ENCODE results near the gene SPATS2L. TPM values are rescaled to one million over a fixed set of nuclear protein-coding genes. Genes with fewer than 3 reads are reported as not detected.

Gene SPATS2L
- total and polyA plus RNA-seq, 12 donors = 16.7 to 68.8 (median 43.6) TPM

DNA sequence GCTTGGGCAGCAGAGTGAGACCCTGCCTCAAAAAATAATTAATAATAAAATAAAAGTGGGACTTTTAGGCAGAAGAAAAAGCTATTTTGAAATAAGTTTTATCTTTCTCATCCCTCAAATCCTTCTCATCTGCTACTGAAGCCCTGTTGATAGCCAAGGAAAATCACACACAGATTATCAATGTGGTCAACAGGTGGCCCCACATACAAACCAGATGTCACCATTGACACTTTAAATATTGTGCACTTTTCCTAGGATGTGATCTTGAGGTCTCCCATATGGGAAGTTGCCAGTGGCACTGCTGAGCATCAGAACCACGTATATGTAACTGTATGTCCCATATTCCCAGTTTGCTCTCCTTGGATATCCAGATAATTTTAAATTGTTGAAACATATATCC lies 138.8 kb downstream of the SPATS2L start:
- no peaks in the 10 kb centered on the region for H3K27me3 ChIP-seq
- no peak for DNase-seq
- no peaks in the 10 kb centered on the region for H3K4me1 ChIP-seq (replicated peaks in 1 of 2)
- no peak overlapping the region for H3K4me3 ChIP-seq
- WGBS, 4 donors = 91 to 100% (median 93%) methylated on average over 1 of the region's 1 CpG
- H3K27ac ChIP-seq = no peak overlapping the region
- no peaks in the 10 kb centered on the region for H3K36me3 ChIP-seq (replicated peaks in 1 of 2)
- intact Hi-C loops (cut with DNase I) = no loop called here
- no peak for TF ChIP-seq POLR2A (IDR thresholded peaks at IDR 0.05)
- TF ChIP-seq, protein P1, sequence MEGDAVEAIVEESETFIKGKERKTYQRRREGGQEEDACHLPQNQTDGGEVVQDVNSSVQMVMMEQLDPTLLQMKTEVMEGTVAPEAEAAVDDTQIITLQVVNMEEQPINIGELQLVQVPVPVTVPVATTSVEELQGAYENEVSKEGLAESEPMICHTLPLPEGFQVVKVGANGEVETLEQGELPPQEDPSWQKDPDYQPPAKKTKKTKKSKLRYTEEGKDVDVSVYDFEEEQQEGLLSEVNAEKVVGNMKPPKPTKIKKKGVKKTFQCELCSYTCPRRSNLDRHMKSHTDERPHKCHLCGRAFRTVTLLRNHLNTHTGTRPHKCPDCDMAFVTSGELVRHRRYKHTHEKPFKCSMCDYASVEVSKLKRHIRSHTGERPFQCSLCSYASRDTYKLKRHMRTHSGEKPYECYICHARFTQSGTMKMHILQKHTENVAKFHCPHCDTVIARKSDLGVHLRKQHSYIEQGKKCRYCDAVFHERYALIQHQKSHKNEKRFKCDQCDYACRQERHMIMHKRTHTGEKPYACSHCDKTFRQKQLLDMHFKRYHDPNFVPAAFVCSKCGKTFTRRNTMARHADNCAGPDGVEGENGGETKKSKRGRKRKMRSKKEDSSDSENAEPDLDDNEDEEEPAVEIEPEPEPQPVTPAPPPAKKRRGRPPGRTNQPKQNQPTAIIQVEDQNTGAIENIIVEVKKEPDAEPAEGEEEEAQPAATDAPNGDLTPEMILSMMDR (IDR thresholded peaks at IDR 0.05) = no peak
- no peaks in the 10 kb centered on the region for H3K9me3 ChIP-seq (replicated peaks in 1 of 3)

DNA sequence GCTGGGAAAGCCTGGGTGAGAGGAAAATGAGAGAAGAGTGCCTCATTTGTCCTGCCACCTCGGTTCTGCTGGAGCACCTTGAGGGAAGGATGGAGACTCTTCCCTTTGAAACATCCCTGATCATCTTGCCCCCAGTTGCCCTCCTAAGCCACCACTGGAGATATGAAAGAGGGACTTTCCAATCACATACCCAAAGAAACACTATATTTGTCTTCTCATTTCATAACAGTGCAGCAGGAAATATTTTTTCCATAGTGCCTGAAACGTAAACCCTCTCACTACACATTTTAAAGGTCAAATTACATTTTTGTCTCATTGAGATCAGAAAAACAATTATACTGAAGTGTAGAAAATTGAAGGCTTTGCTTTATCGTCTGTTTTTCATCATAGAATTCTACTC lies 140.1 kb downstream of the SPATS2L start:
- TF ChIP-seq POLR2A (IDR thresholded peaks at IDR 0.05) = no peak
- TF ChIP-seq, protein P1 (IDR thresholded peaks at IDR 0.05) = no peak
- no peaks in the 10 kb centered on the region for H3K27me3 ChIP-seq
- no peaks in the 10 kb centered on the region for H3K36me3 ChIP-seq (replicated peaks in 1 of 2)
- 91 to 96% (median 94%) methylated on average over 3 of the region's 3 CpGs for WGBS, 4 donors
- no peaks in the 10 kb centered on the region for H3K9me3 ChIP-seq (replicated peaks in 1 of 3)
- no peak overlapping the region for H3K4me3 ChIP-seq
- H3K4me1 ChIP-seq (replicated peaks in 1 of 2) = no peaks in the 10 kb centered on the region
- DNase-seq = no peak
- no peak overlapping the region for H3K27ac ChIP-seq
- intact Hi-C loops (cut with DNase I) = no loop called here

DNA sequence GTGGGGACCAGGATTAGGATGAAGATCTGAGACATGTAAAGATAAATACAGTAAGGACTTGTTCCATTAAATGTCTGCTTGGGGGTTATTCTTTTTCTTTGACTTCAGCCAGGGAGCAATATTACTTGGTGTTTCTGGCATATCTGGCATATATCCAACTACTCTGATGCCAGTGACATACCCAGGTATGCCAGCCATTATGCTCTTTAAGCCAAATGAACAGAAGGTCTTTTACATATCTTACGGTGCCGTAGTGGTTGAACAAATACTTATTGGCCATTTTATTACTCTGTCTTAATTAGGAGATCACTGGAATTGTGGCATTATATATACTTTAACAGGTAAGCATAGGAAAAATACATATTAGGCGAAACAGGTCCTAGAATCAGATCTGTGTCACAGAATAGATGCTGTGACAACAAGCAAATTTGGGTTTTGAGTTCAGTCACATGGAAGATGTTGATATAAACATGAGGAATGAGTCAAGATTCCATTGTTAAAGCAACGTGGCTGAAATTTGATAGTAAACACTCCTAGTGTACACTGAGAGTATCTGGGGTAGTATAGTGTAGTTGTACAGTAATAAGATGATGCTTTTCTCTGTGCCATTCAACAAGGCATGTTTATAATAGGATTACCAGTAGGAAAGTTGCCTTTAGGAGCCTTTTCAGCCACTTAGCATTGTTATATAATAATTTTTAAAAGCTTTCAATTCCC lies 140.8 kb downstream of the SPATS2L start:
- TF ChIP-seq, protein P1 (IDR thresholded peaks at IDR 0.05) = no peak
- no peak for TF ChIP-seq POLR2A (IDR thresholded peaks at IDR 0.05)
- no peaks in the 10 kb centered on the region for H3K36me3 ChIP-seq (replicated peaks in 1 of 2)
- H3K27me3 ChIP-seq = no peaks in the 10 kb centered on the region
- no peak overlapping the region for H3K27ac ChIP-seq
- no peaks in the 10 kb centered on the region for H3K4me1 ChIP-seq (replicated peaks in 1 of 2)
- no peaks in the 10 kb centered on the region for H3K9me3 ChIP-seq (replicated peaks in 1 of 3)
- intact Hi-C loops (cut with DNase I) = no loop called here
- 92 to 93% (median 93%) methylated on average over 4 of the region's 4 CpGs for WGBS, 4 donors
- no peak overlapping the region for H3K4me3 ChIP-seq
- no peak for DNase-seq

DNA sequence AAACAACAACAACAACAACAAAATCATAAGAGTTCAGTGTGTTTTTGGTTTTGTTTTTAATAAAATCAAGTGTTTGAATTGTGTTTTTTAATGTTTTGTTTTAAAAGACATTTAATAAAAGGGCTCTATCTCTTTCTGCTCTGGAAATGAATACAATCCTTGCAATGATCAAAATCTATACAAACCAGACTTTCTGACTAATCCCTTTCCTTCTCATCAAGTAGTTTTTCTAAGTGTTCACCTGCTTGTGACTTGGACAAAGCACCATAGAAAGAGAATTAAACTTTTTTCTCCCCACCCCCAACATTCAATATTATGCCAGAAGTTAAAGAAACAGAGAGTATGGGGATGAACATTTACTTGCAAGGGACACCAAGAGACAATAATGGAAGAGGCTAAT lies 142.0 kb downstream of the SPATS2L start:
- Histone ChIP-seq H3K27me3 (no peaks in the 10 kb centered on the region), H3K36me3 (replicated peaks in 1 of 2) (no peaks in the 10 kb centered on the region), H3K27ac (no peak overlapping the region), H3K9me3 (replicated peaks in 1 of 3) (no peaks in the 10 kb centered on the region), H3K4me1 (replicated peaks in 1 of 2) (no peaks in the 10 kb centered on the region), H3K4me3 (no peak overlapping the region)
- TF ChIP-seq POLR2A (IDR thresholded peaks at IDR 0.05) = no peak
- TF ChIP-seq, protein P1 (IDR thresholded peaks at IDR 0.05) = no peak
- no peak for DNase-seq
- intact Hi-C loops (cut with DNase I) = no loop called here

Measured in adrenal gland (tissue), 12 donors.